Adipose tissue (tissue), 3 donors: ENCODE results near the gene NT5DC3. TPM values are rescaled to one million over a fixed set of nuclear protein-coding genes. Genes with fewer than 3 reads are reported as not detected.

ENCODE experiments used
- H3K27ac ChIP-seq: one replicate; pipeline ENCODE4 v1.5.1; 2013; ENCODE audit warnings: low read depth, low read length
- WGBS, 3 donors: extraction: QIAGEN DNeasy Blood & Tissue Kit; methylation state at CpG; one replicate each; pipeline ENCODE4 v1.1.7; 2013; 5-methylcytosine and 5-hydroxymethylcytosine counted together
- polyA plus RNA-seq, 3 donors: library from polyadenylated mRNA; stranded (reverse); fragments of 200-250 nt; gene quantifications; one replicate each; pipeline ENCODE4 v1.2.3, GENCODE V29; 2013
- donor health status: healthy with polysubstance abuse.
- donor health status: Bipolar disorder and iron deficiency.
- donor health status: healthy.

The NT5DC3 gene
- polyA plus RNA-seq, 3 donors = 1.1 to 1.3 (median 1.1) TPM

DNA sequence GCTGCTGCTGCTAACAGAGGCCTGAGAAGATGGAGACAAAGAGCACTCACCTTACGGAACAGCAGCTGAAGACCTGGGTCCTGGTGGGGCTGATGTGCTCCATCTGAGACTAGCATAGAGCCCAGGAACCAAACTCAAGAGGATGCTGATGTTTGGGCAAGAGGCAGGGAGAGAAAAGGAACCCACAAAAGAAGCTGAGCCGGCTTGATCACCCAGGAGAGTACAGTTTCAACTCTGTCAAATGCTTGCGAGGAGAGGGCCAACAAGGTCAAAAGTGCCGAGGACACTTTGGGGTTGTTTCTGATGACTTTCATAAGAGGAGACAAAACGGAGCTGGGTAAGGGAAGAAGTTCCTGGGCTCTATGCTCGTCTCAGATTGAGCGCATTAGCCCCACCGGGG lies 17.3 kb upstream of the NT5DC3 start:
- WGBS, 3 donors = 84 to 95% (median 90%) methylated on average over 8 of the region's 8 CpGs
- no peak overlapping the region for H3K27ac ChIP-seq

DNA sequence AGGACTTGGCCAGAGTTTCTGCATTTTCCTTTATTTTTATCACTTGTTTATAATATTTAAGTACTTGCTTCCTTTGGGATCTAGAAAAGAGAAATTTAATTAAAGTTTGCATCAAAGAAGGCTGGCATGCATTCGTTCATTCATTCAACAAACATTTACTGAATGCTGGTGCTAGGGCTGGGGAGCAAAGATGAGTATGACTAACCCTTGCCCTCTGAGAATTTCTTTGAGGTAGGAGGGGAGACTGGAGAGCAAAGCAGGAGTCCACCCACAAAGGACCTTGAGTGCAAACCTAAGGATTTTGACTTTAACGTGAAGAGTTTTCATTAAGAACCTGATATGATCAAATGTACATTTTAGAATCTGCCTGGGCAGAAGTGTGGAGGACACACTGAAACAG lies 16.1 kb upstream of the NT5DC3 start:
- no peak overlapping the region for H3K27ac ChIP-seq
- WGBS, 3 donors = 59 to 66% (median 65%) methylated on average over 2 of the region's 2 CpGs

DNA sequence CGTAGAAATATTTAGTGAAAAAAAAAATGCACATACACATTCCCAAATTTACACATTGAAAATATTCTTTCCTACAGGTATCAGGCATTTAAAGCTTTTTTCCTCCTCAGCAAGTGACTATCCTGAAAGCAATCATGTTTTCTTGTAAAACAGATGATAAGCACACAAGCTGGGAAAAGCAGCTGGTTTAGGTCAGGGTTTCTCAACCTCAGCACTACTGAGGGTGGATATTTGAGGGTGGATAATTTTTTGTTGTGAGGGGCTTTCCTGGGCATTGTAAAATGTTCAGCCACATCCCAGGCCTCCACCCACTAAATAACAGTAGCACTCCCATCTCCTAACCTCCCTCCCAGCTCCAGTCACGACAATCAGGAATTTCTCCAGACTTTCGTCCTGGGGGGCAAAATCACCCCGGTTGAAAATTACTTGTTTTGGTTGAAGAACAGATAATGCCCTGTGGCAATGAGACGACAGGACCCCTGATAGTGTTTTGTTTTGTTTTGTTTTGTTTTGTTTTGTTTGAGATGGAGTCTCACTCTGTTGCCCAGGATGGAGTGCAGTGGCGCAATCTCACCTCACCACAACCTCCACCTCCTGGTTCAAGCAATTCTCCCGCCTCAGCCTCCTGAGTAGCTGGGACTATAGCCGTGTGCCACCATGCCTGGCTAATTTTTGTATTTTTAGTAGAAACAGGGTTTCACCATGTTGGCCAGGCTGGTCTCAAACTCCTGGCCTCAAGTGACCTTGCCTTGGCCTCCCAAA lies 15.0 kb upstream of the NT5DC3 start:
- 72 to 80% (median 76%) methylated on average over 8 of the region's 8 CpGs for WGBS, 3 donors
- H3K27ac ChIP-seq = no peak overlapping the region

DNA sequence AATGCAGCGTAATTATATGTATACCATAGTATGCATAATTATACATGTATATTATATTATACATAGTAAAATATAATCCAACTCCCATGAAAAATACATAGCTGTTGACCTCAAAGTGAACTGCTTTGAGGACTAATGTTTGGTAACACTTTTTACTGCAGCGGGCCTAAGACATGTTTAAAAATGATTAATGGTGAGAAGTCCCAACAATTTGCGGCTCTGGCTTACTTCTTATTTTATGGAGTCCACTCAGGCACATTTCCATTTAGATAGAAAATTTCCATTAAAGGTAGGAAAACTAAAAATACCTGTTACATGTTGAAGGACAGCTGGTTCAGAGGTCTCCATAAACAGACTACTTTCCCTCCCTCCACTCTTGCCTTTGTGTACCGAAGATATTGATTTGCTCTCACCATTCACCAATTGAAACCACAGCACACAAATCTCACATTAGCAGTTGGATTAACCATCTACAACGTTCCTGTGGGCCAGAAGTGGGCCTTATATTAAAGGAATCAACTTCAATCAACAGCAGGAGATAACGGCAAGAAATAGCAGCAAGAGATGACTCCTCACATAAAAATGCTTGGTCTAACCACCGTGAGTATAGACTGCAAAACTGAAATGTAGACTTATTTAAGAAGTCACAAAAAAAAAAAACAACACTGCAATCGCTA lies 14.1 kb upstream of the NT5DC3 start:
- WGBS, 3 donors = 35 to 85% (median 85%) methylated on average over 8 of the region's 8 CpGs
- H3K27ac ChIP-seq = no peak overlapping the region

DNA sequence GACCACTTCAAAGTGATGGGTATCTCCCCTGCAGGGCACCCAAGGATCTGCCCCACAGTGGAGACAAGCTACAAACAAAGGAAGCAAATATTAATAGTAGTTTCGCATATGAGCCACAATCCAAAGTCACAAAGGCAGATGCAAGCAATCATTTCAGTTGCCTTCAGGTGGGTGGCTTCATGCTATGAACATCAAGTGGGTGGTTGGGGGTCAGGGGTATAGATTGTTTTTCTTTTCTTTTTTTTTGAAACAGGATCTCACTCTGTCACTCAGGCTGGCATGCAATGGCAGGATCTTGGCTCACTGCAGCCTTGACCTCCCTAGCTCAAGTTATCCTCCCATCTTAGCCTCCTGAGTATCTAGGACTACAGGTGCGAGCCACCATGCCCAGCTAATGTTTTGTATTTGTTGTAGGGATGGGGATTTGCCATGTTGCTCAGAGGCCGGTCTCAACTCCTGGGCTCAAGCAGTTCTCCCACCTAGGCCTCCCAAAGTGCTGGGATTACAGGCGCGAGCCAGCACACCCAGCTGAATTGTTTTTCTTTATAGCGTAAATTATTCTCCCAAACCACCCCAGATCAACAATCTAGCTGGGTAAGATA lies 13.4 kb upstream of the NT5DC3 start:
- H3K27ac ChIP-seq = no peak overlapping the region
- WGBS, 3 donors = 82 to 89% (median 89%) methylated on average over 6 of the region's 6 CpGs

DNA sequence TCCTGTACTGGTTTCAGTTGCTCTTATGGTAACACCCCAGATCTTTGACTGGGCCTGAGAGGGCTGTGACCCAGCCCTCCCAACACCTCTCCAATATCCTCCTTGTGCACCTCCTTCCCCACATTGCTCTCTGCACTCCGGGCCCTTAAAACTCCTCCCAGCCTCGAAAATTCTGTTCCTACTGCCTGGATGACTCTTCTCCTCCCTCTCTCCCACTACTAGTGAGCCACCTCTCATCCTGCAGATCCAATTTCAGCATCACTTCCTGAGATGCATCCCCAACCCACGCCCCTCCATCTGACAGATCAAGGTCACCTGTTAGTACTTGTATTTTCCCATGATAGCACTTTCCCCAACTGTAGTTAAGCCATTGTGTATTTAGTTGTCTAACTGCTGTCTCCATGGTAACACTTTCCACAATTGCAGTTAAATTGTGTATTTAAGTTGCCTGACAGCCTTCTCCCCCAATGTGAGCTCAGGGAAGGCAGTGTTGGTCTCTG lies 11.5 kb upstream of the NT5DC3 start:
- WGBS, 3 donors = 21 to 59% (median 50%) methylated on average over 3 of the region's 3 CpGs
- no peak overlapping the region for H3K27ac ChIP-seq

DNA sequence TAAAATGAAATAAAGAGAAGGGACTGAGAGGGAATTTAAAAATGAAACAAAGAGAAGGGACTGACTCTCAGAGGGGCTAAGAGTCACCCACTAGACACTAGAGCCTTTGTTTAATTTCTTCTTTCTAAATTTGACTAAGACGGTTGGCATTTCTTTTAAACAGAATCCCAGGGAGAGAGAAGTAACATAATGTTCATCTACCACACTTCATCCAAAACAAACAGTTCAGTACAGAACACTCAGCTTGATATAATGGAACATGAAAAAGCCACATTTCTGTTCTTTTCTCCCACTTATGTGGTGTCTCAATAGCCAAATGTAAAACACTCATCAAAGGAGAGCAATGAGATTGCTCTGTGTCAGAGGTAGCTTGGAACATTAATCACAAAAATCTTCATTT lies 10.1 kb upstream of the NT5DC3 start:
- no peak overlapping the region for H3K27ac ChIP-seq

DNA sequence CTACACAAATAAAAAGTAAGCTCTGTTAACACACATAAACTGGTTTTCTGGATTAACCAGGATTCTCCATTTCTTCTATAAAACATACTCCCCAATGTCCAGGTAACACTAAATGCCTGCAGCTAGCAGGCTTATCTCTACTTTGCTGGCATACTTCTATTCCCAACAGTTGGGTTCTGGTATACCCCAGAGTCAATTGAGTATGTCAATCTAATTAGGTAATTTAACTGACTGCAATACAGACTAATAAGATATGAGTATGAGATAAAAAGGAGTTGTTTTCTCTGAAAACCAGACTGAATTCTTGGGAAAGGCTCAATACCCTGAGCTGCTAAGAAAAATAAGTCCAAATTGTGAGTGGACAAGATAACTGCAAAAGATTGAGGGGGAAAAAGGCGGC lies 9.4 kb upstream of the NT5DC3 start:
- 96 to 97% (median 97%) methylated on average over 1 of the region's 1 CpG for WGBS, 3 donors
- H3K27ac ChIP-seq = no peak overlapping the region

More for the DNA sequence above, 10.1 kb upstream of the NT5DC3 start:
- 35 to 87% (median 77%) methylated on average over 1 of the region's 1 CpG for WGBS, 3 donors

DNA sequence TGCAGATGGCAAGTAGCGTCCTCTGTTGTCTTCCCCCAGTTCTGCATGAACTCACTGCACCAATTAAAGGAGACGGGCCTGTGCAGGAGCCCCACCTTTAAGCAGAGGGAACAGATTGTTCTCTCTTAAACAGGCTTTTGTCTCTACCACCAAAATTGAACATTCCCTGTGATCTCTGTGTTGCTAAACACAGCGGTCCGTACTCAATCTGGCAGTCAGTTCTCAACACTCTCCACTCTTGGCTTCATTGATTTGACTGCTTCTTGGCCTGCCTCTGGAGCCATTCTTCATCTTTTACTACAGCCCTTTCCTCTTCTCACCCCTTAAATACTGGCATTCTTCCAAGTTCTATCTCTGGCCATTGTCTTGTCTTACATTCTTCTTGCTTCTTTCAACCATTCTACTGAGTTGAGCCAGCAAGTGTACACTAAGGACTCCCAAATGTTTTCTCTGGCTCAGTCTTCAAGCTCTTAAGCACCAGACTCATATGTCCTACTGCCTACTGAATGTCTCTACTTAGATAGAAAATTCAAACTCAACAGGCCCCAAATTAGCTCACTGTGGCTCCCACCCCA lies 8.0 kb upstream of the NT5DC3 start:
- H3K27ac ChIP-seq = no peak overlapping the region
- 71 to 86% (median 76%) methylated on average over 4 of the region's 4 CpGs for WGBS, 3 donors

DNA sequence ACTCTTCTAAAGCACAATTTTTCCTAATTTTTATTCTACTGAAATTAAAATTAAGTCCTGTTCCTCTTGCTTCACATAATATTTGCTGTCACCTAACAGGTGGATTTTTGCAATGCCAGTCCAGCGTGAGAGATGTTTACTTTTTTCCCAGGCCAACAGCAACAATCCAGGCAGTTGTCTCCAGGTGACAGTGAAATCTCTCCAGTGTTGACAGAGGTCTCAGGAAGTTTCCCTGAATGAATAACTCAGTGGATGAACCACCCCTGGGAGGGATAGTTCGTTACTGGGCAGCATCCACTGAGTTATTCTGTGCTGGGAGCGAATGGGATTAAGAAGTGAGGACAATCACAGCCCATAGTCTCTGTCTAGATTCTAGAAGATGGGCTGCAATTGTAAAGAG lies 7.1 kb upstream of the NT5DC3 start:
- 53 to 62% (median 55%) methylated on average over 3 of the region's 3 CpGs for WGBS, 3 donors
- H3K27ac ChIP-seq = no peak overlapping the region

DNA sequence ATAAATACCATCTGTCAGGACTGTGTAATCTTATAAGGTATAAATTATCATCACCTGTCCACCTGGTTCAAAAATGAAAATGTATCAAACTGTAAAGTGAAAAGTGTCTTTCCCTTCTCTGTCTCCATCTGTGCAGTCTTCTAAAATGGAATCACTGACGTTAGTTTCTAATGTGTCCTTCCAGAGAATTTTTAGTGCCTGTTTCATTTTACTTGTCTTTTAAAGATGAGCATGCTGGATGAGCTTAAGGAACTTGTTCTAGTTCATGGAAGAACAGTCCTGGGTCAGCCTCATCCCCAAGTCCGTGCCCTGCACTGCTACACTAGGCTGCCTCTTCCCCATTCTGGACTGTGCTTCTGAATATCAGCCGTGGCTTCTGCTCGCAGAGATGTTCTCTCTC lies 5.4 kb upstream of the NT5DC3 start:
- WGBS, 3 donors = 82 to 92% (median 85%) methylated on average over 4 of the region's 4 CpGs
- H3K27ac ChIP-seq = no peak overlapping the region

DNA sequence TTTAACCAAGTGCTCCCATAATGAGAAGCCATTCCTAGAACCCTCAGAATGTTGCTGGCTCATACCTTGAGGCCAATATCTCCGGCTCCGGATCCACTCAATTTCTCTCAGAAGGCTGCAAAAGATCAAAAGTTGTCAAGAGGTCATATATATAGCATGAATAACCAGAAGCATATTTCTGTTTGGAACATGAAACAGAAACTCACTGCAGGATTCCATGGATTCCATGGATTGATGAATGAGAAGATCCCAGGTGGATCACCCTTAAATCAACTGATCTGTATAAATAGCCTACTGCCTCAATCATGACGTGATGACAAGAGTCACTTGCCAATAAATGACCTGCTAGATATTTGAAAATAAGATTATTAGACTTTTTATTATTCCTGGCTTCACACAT lies 3.3 kb upstream of the NT5DC3 start:
- H3K27ac ChIP-seq = no peak overlapping the region
- 76 to 83% (median 81%) methylated on average over 3 of the region's 3 CpGs for WGBS, 3 donors

DNA sequence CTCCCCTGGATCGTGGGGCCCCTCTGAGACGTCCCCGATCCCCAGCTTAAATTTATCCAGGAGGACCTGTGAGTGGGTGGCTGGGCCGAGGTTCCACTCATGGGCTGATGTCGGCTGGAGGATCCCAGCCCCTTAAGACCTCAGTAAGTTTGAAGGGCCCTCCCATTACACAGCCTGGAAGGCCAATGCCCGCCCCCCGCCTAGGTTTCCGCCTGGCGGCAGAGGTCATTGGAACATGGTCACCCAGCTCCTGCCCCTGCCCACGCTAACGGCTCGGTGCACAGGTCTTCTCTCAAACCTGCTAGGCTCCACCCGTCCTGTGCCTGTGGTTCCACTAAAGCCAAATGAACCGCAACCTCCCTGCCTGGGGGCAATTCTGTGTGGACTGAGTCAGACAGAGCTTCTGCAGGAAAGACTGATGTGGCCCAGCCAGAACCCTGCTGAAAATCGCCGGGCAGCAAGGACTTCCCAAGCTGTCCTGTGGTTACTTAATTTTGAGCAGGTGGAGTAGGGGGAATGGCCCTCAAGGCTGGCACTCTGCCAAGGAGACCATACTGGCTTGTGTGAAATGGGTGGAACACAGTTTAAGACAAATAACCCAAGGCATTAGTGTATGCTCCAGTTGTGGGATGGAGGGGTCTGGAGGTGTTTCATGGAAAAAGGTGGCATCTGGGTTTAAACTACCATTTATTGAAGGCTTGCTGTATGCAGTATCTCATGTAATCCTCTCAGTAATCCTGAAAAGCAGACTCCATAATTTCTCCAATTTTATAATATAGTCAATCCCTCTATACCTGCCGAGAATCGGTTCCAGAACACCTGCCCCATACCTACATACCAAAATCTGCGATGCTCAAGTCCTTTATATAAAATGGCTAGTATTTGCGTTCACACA lies 903 bp upstream of the NT5DC3 start:
- 38 to 45% (median 43%) methylated on average over 20 of the region's 20 CpGs for WGBS, 3 donors
- no peak overlapping the region for H3K27ac ChIP-seq

DNA sequence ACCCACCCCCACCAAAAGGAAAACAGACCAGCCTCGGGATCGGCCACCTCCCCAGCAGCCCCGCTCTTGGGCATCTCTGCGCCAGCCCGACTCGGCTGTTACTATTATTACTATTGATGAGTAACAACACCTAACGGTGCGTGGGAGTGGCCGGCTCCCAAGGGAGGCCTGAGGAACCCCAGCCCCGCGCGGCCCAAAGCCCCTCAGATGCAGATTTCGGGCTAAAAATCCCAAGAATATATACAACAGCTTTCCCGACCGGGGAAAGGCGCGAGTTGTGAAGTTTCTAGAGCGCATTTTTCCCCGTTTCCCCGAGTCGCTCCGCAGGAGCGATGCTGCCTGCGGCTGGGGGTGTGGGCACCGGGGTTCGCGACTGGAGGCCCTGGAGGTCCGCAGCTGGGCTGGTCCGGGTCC lies 565 bp downstream of the NT5DC3 start:
- 1% methylated on average over 25 to 29 of the region's 29 CpGs for WGBS, 3 donors
- no peak overlapping the region for H3K27ac ChIP-seq

DNA sequence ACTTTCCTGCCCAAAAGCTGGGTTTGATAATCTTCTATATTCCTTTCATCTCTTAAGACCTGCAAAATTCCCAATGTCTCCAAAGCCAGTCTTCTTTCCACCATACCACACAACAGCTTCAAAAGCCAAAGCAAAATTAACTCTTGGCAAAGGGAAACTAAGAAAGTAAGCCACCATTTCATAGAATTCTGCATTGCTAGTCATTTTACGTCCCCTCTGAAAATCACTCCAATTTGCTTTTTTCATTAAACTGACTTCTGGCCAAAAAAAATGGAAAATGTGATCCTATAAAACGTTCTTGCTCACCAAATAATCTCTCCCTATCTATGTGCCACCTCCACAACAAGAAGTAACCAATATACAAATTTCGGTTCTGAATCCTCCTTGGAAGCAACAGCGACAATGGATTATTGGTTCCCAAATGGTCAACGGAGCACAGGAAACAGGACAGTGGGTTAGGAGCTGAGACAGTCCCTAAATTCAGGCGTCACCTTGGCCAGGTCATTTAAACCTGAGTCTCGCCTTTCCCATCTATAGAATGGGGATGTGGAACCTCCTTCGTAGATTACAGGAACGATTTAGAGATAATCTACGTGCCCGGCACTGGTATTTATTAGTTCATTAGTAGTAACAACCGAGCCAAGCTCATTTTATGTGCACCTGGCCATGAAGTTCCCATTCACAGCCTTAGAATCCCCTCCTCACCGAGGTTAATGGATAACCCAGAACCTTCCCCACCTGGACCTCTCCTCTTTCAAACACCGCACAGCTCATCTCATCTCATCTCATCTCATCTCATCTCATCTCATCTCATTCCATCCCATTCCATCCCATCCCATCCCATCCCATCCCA lies 1.2 kb downstream of the NT5DC3 start:
- 28 to 78% (median 73%) methylated on average over 14 of the region's 14 CpGs for WGBS, 3 donors
- H3K27ac ChIP-seq = no peak overlapping the region

DNA sequence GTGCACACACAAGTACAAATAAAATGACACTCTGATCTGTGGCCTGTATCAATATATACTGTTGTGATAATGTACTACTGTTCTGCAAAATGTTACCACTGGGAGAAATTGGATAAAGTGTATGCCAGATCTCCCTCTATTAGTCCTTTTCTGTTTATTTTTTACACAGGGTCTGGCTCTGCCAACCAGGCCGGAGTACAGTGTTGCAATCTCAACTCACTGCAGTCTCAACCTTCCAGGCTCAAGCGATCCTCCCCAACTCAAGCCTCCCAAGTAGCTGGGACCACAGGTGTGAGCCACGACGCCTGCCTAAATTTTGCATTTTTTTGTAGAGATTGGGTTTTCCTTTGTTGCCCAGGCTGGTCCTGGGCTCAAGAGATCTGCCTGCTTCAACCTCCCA lies 1.9 kb downstream of the NT5DC3 start:
- 32 to 74% (median 73%) methylated on average over 4 of the region's 4 CpGs for WGBS, 3 donors
- H3K27ac ChIP-seq = no peak overlapping the region

DNA sequence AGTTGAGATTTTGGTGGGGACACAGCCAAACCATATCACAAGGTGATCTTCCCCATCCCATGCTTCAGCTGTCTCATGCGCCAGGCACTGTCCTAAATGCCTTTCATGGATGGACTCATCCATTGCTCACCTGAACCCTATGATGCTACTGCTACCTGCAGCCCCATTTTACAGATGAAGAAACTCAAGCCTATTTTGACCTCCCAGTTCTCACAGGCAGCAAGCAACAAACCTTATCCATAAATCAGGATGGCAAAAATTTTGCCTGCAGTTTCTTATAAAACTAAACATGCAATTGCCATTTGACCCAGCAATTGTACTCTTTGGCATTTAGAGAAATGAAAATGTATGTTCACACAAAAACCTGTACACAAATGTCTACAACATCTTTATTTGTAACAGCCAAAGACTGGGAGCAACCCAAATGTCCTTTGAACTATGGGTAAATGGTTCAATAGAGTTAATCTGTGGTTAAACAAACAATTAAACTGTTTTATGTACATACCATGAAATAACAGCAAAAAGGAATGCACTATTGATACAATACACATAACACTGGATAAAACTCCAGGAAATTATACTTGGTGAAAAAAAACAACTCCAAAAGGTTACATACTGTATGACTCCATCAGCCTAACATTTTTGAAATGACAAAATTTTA lies 2.6 kb downstream of the NT5DC3 start:
- H3K27ac ChIP-seq = no peak overlapping the region
- 98 to 100% (median 100%) methylated on average over 1 of the region's 1 CpG for WGBS, 3 donors
